Measurements from ENCODE around the gene NKX6-1.

DNA sequence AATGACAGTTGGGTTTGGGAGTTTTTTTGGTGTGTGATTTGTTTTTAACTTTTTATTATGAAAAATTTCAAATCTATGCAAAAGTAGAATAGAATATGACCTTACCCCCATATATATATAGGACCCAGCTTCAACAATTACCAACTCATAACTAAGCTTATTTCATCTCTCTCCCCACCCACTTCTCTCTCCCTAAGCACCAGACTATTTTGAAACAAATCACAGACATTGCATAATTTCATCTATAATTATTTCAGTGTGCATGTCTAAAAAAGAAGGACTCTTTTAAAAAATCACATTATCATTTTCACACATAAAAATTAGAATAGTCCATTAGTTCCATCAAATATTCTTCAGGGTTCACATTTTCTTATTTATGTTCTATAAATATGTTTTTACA, 28.3 kb upstream of the NKX6-1 start:
- TF ChIP-seq, protein P1, sequence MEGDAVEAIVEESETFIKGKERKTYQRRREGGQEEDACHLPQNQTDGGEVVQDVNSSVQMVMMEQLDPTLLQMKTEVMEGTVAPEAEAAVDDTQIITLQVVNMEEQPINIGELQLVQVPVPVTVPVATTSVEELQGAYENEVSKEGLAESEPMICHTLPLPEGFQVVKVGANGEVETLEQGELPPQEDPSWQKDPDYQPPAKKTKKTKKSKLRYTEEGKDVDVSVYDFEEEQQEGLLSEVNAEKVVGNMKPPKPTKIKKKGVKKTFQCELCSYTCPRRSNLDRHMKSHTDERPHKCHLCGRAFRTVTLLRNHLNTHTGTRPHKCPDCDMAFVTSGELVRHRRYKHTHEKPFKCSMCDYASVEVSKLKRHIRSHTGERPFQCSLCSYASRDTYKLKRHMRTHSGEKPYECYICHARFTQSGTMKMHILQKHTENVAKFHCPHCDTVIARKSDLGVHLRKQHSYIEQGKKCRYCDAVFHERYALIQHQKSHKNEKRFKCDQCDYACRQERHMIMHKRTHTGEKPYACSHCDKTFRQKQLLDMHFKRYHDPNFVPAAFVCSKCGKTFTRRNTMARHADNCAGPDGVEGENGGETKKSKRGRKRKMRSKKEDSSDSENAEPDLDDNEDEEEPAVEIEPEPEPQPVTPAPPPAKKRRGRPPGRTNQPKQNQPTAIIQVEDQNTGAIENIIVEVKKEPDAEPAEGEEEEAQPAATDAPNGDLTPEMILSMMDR (IDR thresholded peaks at IDR 0.05), result no peak
- TF ChIP-seq POLR2A (IDR thresholded peaks at IDR 0.05), result no peak

All from lower leg skin (tissue), 3 donors.